SK-N-SH (cell line): Measurements from ENCODE around the gene PLA2G4C. TPM values are rescaled to one million over a fixed set of nuclear protein-coding genes. Genes with fewer than 3 reads are reported as not detected.

Experiments used
- CTCF ChIA-PET: fragments of 300-600, 350-600 bp; formaldehyde crosslinking; extraction: SDS; loops from one replicate; lab custom pipeline; 2021; lab: Yijun Ruan, JAX
- POLR2A ChIA-PET: fragments of 350-600 bp; sonication (Branson Sonifier 250); formaldehyde crosslinking; extraction: SDS; loops from one replicate; lab custom pipeline; 2020; ENCODE audit warnings: antibody characterized with exemption, inconsistent platforms; lab: Yijun Ruan, JAX
- DNase-seq: peaks from one replicate; pipeline ENCODE4 v3.0.0; 2012
- H2AFZ ChIP-seq: fragments of 200-600 bp; sonication (generic); 2 replicates; pipeline ENCODE4 v1.8.1; 2016; ENCODE audit warnings: antibody characterized with exemption, mild to moderate bottlenecking, low read depth
- H3F3A ChIP-seq: fragments of 200-600 bp; sonication (generic); replicated peaks from 2 replicates; pipeline ENCODE3; 2016; ENCODE audit warnings: antibody characterized with exemption, mild to moderate bottlenecking; ENCODE audit not compliant: insufficient read depth
- H3K27ac ChIP-seq, 2 experiments: fragments of 200-500 bp in 1 of 2; fragments of 200-600 bp in 1 of 2; sonication (Bioruptor generic) in 1 of 2; sonication (generic), shearing (Covaris generic) in 1 of 2; 2 replicates each; pipeline versions ENCODE4 v1.5.1 to v1.6.1; 2014 to 2016; ENCODE audit warnings: low read depth in 2 of 2, inconsistent platforms in 1 of 2, low read length in 1 of 2, mild to moderate bottlenecking in 1 of 2, mixed read lengths in 1 of 2
- H3K27me3 ChIP-seq: fragments of 200-600 bp; sonication (generic), shearing (Covaris generic); 2 replicates; pipeline ENCODE4 v1.6.1; 2016; ENCODE audit warnings: mixed run types; ENCODE audit not compliant: insufficient read depth
- H3K36me3 ChIP-seq, 2 experiments: fragments of 200-500 bp in 1 of 2; fragments of 200-600 bp in 1 of 2; sonication (Bioruptor generic) in 1 of 2; sonication (generic) in 1 of 2; replicated peaks in 1 of 2; 2 replicates each; pipeline versions ENCODE3 to v1.5.1; 2014 to 2016; ENCODE audit warnings: low read length in 1 of 2, mild to moderate bottlenecking in 1 of 2; ENCODE audit not compliant: insufficient read depth in 2 of 2, control insufficient read depth in 1 of 2
- H3K4me1 ChIP-seq, 2 experiments: fragments of 200-500 bp in 1 of 2; fragments of 200-600 bp in 1 of 2; sonication (Bioruptor generic) in 1 of 2; sonication (generic), shearing (Covaris generic) in 1 of 2; 2 replicates each; pipeline versions ENCODE4 v1.5.1 to v1.6.1; 2014 to 2016; ENCODE audit warnings: low read depth in 1 of 2, low read length in 1 of 2, mixed run types in 1 of 2; ENCODE audit not compliant: insufficient read depth in 2 of 2, control insufficient read depth in 1 of 2
- H3K4me2 ChIP-seq: fragments of 200-600 bp; sonication (generic), shearing (Covaris generic); 2 replicates; pipeline ENCODE4 v1.6.1; 2017; ENCODE audit warnings: mixed run types
- H3K4me3 ChIP-seq, 2 experiments: fragments of 200-500 bp in 1 of 2; fragments of 200-600 bp in 1 of 2; sonication (Bioruptor generic) in 1 of 2; sonication (generic), shearing (Covaris generic) in 1 of 2; 2 replicates each; pipeline versions ENCODE4 v1.5.1 to v1.8.1; 2014 to 2016; ENCODE audit warnings: low read depth in 2 of 2, inconsistent platforms in 1 of 2, low read length in 1 of 2, mild to moderate bottlenecking in 1 of 2, mixed read lengths in 1 of 2, moderate library complexity in 1 of 2
- H3K79me2 ChIP-seq: fragments of 200-600 bp; sonication (generic); 2 replicates; pipeline ENCODE4 v1.8.1; 2017; ENCODE audit warnings: mild to moderate bottlenecking; ENCODE audit not compliant: insufficient read depth
- H3K9ac ChIP-seq: fragments of 200-600 bp; sonication (generic); 2 replicates; pipeline ENCODE4 v1.6.1; 2017; ENCODE audit warnings: mixed run types
- H3K9me2 ChIP-seq: fragments of 200-600 bp; sonication (generic); 2 replicates; pipeline ENCODE4 v1.6.1; 2017; ENCODE audit warnings: mixed run types
- H3K9me3 ChIP-seq: fragments of 200-600 bp; sonication (generic); 2 replicates; pipeline ENCODE4 v1.6.1; 2017; ENCODE audit warnings: mixed run types, mild to moderate bottlenecking, moderate library complexity
- H4K20me1 ChIP-seq: fragments of 200-600 bp; sonication (generic); 2 replicates; pipeline ENCODE4 v1.6.1; 2017; ENCODE audit warnings: mild to moderate bottlenecking, mixed run types; ENCODE audit not compliant: insufficient read depth
- ELF1 ChIP-seq: IDR thresholded peaks from 2 replicates; pipeline ENCODE4 v1.4.0; 2012
- EZH2phosphoT487 ChIP-seq: fragments of 200-600 bp; sonication (generic); IDR thresholded peaks from 2 replicates; pipeline ENCODE4 v1.6.1; 2017; ENCODE audit warnings: low read depth, mixed run types, mild to moderate bottlenecking, antibody characterized with exemption, moderate library complexity, borderline replicate concordance
- FOSL2 ChIP-seq: IDR thresholded peaks from 2 replicates; pipeline ENCODE4 v1.4.0; 2012; ENCODE audit warnings: low read depth, mild to moderate bottlenecking, moderate library complexity, borderline replicate concordance
- GATA2 ChIP-seq: sonication (generic); formaldehyde crosslinking; IDR thresholded peaks from 2 replicates; pipeline ENCODE4 v1.5.0; 2020; ENCODE audit warnings: mild to moderate bottlenecking, missing genetic modification reagents
- JUND ChIP-seq: IDR thresholded peaks from 2 replicates; pipeline ENCODE4 v1.4.0; 2012
- RAD21 ChIP-seq: IDR thresholded peaks from 2 replicates; pipeline ENCODE4 v1.6.1; 2012; ENCODE audit warnings: mild to moderate bottlenecking, low read length
- REST ChIP-seq: IDR thresholded peaks from 2 replicates; pipeline ENCODE4 v1.6.1; 2012; ENCODE audit warnings: mild to moderate bottlenecking, low read depth, low read length, moderate library complexity
- RXRA ChIP-seq: IDR thresholded peaks from 2 replicates; pipeline ENCODE4 v1.4.0; 2012; ENCODE audit warnings: low read depth, mild to moderate bottlenecking, borderline replicate concordance
- SIN3A ChIP-seq: IDR thresholded peaks from 2 replicates; pipeline ENCODE4 v1.6.1; 2012; ENCODE audit warnings: low read depth, mild to moderate bottlenecking, low read length, moderate library complexity, borderline replicate concordance
- TAF1 ChIP-seq: IDR thresholded peaks from 2 replicates; pipeline ENCODE4 v1.6.1; 2012; ENCODE audit warnings: low read depth, mild to moderate bottlenecking, low read length, moderate library complexity, borderline replicate concordance
- ZBTB33 ChIP-seq: IDR thresholded peaks from 2 replicates; pipeline ENCODE4 v1.4.0; 2012; ENCODE audit warnings: low read depth, borderline replicate concordance
- WGBS: methylation state at CpG from one replicate; pipeline ENCODE4 v1.1.6; 2017; ENCODE audit warnings: low lambda C conversion rate; 5-methylcytosine and 5-hydroxymethylcytosine counted together
- polyA plus RNA-seq, 3 experiments: library from polyadenylated mRNA; depleted of rRNA; stranded (reverse); fragments of >200 nt; gene quantifications; 2 replicates each; pipeline ENCODE4 v1.2.3, GENCODE V29; 2012

PLA2G4C gene
- polyA plus RNA-seq, 1 of the 3 experiments (the other 2 are of a cell fraction), result 6.1 TPM

GRCh38 chr19:48139053-48139452, 28.4 kb upstream of the PLA2G4C start (continued):
- no peak for TF ChIP-seq RAD21
- no peak for TF ChIP-seq TAF1
- no peak for TF ChIP-seq ZBTB33
- TF ChIP-seq ELF1, result no peak
- no peak for TF ChIP-seq EZH2phosphoT487
- no peak for TF ChIP-seq SIN3A
- TF ChIP-seq, all 33 proteins: peak for 0

GRCh38 chr19:48137411-48137810, 26.8 kb upstream of the PLA2G4C start:
- ChIA-PET CTCF (interaction anchor here (1.8 to 3.2 kb wide), 2 partner anchors 30 to 31 kb away, joined by 4 to 12 read pairs; no protein-coding TSS in a partner anchor), POLR2A (interaction anchor here (0.7 kb wide), 1 partner anchor 15 kb away, joined by 3 read pairs; no protein-coding TSS in a partner anchor)
- Histone ChIP-seq H2AFZ (no peak overlapping the region), H3K4me1 (peaks cover 0 to 2% of the 10 kb centered on the region in 2 experiments; a peak in 1 of 4 replicates), H3K4me3 (no peak overlapping the region), H3K79me2 (no peaks in the 10 kb centered on the region), H3K27me3 (no peaks in the 10 kb centered on the region), H3K27ac (no peak overlapping the region), H3K36me3 (peaks cover 0 to 2% of the 10 kb centered on the region in 2 experiments), H3K9ac (no peak overlapping the region), H3K4me2 (no peak overlapping the region), H3F3A (no peaks in the 10 kb centered on the region), H4K20me1 (no peaks in the 10 kb centered on the region), H3K9me2 (no peaks in the 10 kb centered on the region), H3K9me3 (no peaks in the 10 kb centered on the region)
- 97% methylated on average over 17 of the region's 26 CpGs for WGBS
- TF ChIP-seq REST, result no peak
- TF ChIP-seq FOSL2, result no peak
- TF ChIP-seq JUND, result no peak
- TF ChIP-seq SIN3A, result no peak
- TF ChIP-seq ELF1, result no peak
- TF ChIP-seq RXRA, result no peak
- TF ChIP-seq ZBTB33, result no peak
- no peak for TF ChIP-seq EZH2phosphoT487
- TF ChIP-seq GATA2 (CRISPR knock-in tag), result no peak
- no peak for DNase-seq
